ENCODE data around the gene C12orf75.
"Not testable (repeated sequence)": the region's sequence is repeated elsewhere in the genome, so short reads cannot be mapped to it uniquely, and the experiment has no call there.

Gene C12orf75

DNA sequence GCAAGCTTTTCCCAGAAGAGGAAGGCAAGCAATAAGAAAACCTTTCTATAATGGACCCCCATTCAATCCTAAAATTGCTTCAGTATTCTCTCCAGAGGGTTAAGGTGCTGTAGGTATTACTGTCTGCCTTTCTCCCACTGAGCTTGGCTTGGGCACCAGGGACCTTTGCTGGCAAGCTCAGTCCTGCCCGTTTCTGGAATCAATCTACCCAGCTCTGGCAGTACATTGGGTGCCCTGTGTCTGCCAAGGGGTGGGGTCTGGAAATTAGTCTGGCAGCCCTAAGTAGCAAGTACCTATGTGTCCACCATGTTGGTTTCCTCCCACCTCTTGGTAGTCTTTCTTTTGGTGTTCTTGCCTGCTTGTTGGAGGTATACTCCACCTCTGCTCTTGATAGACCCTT, 72.6 kb downstream of the C12orf75 start:
- TF ChIP-seq, protein P1, sequence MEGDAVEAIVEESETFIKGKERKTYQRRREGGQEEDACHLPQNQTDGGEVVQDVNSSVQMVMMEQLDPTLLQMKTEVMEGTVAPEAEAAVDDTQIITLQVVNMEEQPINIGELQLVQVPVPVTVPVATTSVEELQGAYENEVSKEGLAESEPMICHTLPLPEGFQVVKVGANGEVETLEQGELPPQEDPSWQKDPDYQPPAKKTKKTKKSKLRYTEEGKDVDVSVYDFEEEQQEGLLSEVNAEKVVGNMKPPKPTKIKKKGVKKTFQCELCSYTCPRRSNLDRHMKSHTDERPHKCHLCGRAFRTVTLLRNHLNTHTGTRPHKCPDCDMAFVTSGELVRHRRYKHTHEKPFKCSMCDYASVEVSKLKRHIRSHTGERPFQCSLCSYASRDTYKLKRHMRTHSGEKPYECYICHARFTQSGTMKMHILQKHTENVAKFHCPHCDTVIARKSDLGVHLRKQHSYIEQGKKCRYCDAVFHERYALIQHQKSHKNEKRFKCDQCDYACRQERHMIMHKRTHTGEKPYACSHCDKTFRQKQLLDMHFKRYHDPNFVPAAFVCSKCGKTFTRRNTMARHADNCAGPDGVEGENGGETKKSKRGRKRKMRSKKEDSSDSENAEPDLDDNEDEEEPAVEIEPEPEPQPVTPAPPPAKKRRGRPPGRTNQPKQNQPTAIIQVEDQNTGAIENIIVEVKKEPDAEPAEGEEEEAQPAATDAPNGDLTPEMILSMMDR (IDR thresholded peaks at IDR 0.05; ENCODE audit: insufficient read depth, low read depth, low read length, missing control alignments) = no peak
- no peak overlapping the region for H3K4me3 ChIP-seq (ENCODE audit: low read length)
- no peak for DNase-seq (ENCODE audit: low read depth)

- not testable (repeated sequence) for H3K4me3 ChIP-seq (ENCODE audit: low read length); DNase-seq (ENCODE audit: low read depth)
These were observed 73.6 kb downstream of the C12orf75 start for GRCh38 chr12:105404134-105404533.

DNA sequence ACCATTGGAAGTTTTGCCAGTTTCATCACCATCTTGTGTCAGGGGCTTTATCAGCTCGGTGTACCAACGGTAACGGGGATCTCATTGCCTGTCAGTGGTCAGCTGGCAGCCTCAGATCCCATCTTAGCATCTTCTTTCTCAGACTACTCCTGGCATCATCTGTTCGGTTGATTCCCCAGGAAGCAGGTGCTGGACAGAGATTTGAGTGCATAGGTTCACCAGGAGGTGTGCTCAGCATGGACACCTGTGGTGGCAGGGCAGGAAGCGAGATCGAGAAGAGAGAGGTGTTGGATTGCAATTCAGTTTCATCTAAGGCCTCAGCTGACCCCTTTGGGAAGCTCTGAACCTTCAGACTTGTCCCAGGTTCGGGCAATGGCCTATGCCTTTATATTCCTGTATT, 76.0 kb downstream of the C12orf75 start:
- TF ChIP-seq, protein P1 (IDR thresholded peaks at IDR 0.05; ENCODE audit: insufficient read depth, low read depth, low read length, missing control alignments) = no peak
- no peak for DNase-seq (ENCODE audit: low read depth)
- H3K4me3 ChIP-seq (ENCODE audit: low read length) = no peak overlapping the region

DNA sequence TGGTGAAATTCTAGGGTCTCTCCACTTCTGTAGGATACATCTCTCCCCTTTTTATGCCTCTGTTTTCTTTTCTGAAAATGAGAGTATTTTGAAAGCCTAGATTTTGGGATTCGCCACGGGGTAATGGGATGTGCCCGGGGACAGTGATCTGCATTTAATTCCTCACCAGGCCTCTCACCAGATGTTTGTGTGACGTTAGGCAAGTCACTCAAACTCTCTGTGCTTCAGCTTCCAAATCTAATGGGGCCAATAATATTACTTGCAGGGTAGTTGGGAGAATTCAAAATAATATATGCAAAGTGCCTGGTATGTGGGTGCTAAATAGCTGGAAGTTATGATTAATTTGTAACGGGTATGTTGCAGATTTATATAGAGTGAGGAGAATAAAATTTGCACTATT, 78.8 kb downstream of the C12orf75 start:
- DNase-seq (ENCODE audit: low read depth) = no peak
- H3K4me3 ChIP-seq (ENCODE audit: low read length) = no peak overlapping the region
- TF ChIP-seq, protein P1 (IDR thresholded peaks at IDR 0.05; ENCODE audit: insufficient read depth, low read depth, low read length, missing control alignments) = no peak

- DNase-seq (ENCODE audit: low read depth) = peak; percentile 27
- no peak overlapping the region for H3K4me3 ChIP-seq (ENCODE audit: low read length)
- TF ChIP-seq, protein P1 (IDR thresholded peaks at IDR 0.05; ENCODE audit: insufficient read depth, low read depth, low read length, missing control alignments) = no peak
These were observed 79.4 kb downstream of the C12orf75 start for GRCh38 chr12:105409801-105410471.

GRCh38 chr12:105413911-105414487, 83.5 kb downstream of the C12orf75 start:
- no peak overlapping the region for H3K4me3 ChIP-seq (ENCODE audit: low read length)
- no peak for DNase-seq (ENCODE audit: low read depth)
- TF ChIP-seq, protein P1 (IDR thresholded peaks at IDR 0.05; ENCODE audit: insufficient read depth, low read depth, low read length, missing control alignments) = no peak

DNA sequence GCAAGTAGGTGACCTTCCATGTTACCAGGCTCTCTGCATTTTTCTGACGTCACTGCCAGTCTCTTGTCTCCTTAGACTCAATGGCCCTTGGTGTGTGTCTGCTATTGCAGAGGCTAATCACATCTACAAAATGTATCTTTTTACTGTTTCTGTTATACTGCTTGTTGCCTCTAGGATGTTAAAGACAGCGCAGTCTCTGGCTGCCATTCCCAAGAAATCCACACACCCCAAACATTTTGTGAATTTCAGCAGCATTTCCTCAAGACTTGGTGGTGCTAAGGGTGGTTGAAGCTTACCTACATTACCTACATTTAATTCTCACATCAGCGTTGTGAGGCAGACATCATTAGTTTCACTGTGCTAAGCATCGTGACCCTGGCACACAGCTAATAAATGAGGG, 87.2 kb downstream of the C12orf75 start:
- DNase-seq (ENCODE audit: low read depth) = no peak
- TF ChIP-seq, protein P1 (IDR thresholded peaks at IDR 0.05; ENCODE audit: insufficient read depth, low read depth, low read length, missing control alignments) = peak; percentile 12
- H3K4me3 ChIP-seq (ENCODE audit: low read length) = no peak overlapping the region

Data from epithelial cell of esophagus (primary cell).